K562 (cell line): Measurements from ENCODE around the gene GPRC5A. TPM values are rescaled to one million over a fixed set of nuclear protein-coding genes. Genes with fewer than 3 reads are reported as not detected.

Experiments used
- ATAC-seq: fragments of 200-7000 bp; cut with Tn5 transposase; 3 replicates; pipeline ENCODE4 v1.9.1; 2020; ENCODE audit warnings: moderate library complexity
- BruUV-seq: library from RNA; stranded (reverse); fragments of 400-500 nt; replicated peaks from 2 replicates; lab custom pipeline; 2021; lab: Mats Ljungman, UMichigan
- CTCF ChIA-PET: fragments of 300-600 bp; formaldehyde crosslinking; extraction: SDS; loops from one replicate; lab custom pipeline; 2021; ENCODE audit warnings: low intra/inter-chr PET ratio; lab: Yijun Ruan, JAX
- POLR2A ChIA-PET: fragments of 300-600, 350-650 bp; sonication (Branson Sonifier 250); formaldehyde crosslinking; extraction: SDS; loops from one replicate; lab custom pipeline; 2021; ENCODE audit warnings: antibody characterized with exemption, inconsistent platforms; lab: Yijun Ruan, JAX
- DNase-seq, 4 experiments: peaks; one replicate each; pipeline versions ENCODE4 v3.0.0 to v3.0.0-alpha.2; 2011 to 2018; ENCODE audit warnings: low spot score in 3 of 4, mixed read lengths in 3 of 4; ENCODE audit errors: extremely low read depth in 1 of 4
- FAIRE-seq: peaks from 2 replicates; lab custom pipeline; 2011; peaks lifted over from hg19 to GRCh38; lab: Jason Lieb, UNC
- H2AFZ ChIP-seq: 2 replicates; pipeline ENCODE4 v1.6.0; 2011; ENCODE audit warnings: low read depth, low read length, control low read depth, inconsistent platforms
- H3K27ac ChIP-seq: fragments of 200-600 bp; 3 replicates; pipeline ENCODE4 v1.8.0; 2011; ENCODE audit warnings: low read depth, mild to moderate bottlenecking, control low read depth, inconsistent platforms, low read length, moderate library complexity, mixed read lengths; ENCODE audit errors: extremely low read depth
- H3K27me3 ChIP-seq, 2 experiments: fragments of 300-600 bp in 1 of 2; 2 replicates in 1 of 2; 3 replicates in 1 of 2; pipeline versions ENCODE4 v1.6.0 to v1.8.0; 2011; ENCODE audit warnings: inconsistent platforms in 2 of 2, low read length in 2 of 2, mild to moderate bottlenecking in 1 of 2, mixed read lengths in 1 of 2, moderate library complexity in 1 of 2; ENCODE audit not compliant: control insufficient read depth in 2 of 2, insufficient read depth in 2 of 2
- H3K36me3 ChIP-seq: fragments of 300-600 bp; 3 replicates; pipeline ENCODE4 v1.8.0; 2011; ENCODE audit warnings: mild to moderate bottlenecking, low read length, inconsistent platforms; ENCODE audit not compliant: control insufficient read depth, insufficient read depth
- H3K4me1 ChIP-seq, 2 experiments: fragments of 200-600 bp in 1 of 2; replicated peaks in 1 of 2; 2 replicates in 1 of 2; 3 replicates in 1 of 2; pipeline versions ENCODE4 v1.5.1 to v1.8.0; 2011; ENCODE audit warnings: inconsistent platforms in 2 of 2, low read length in 2 of 2, mild to moderate bottlenecking in 1 of 2, mixed read lengths in 1 of 2, moderate library complexity in 1 of 2; ENCODE audit not compliant: control insufficient read depth in 2 of 2, insufficient read depth in 2 of 2
- H3K4me2 ChIP-seq: 2 replicates; pipeline ENCODE4 v1.6.1; 2011; ENCODE audit warnings: low read length, control low read depth, inconsistent platforms, mixed read lengths; ENCODE audit not compliant: insufficient read depth
- H3K4me3 ChIP-seq: fragments of 200-600 bp; sonication (generic), shearing (Covaris generic); 2 replicates; pipeline ENCODE4 v1.5.1; 2016; ENCODE audit warnings: control low read depth, inconsistent platforms
- H3K79me2 ChIP-seq: fragments of 200-600 bp; 3 replicates; pipeline ENCODE4 v1.8.0; 2011; ENCODE audit warnings: low read length, inconsistent platforms; ENCODE audit not compliant: control insufficient read depth, insufficient read depth
- H3K9ac ChIP-seq, 2 experiments: 2 replicates each; pipeline versions ENCODE4 v1.6.0 to v1.6.1; 2011; ENCODE audit warnings: low read depth in 2 of 2, low read length in 2 of 2, control low read depth in 1 of 2, inconsistent platforms in 1 of 2, mild to moderate bottlenecking in 1 of 2, mixed read lengths in 1 of 2; ENCODE audit not compliant: insufficient read depth in 1 of 2
- H3K9me1 ChIP-seq: one replicate; pipeline ENCODE4 v1.6.0; 2011; ENCODE audit warnings: inconsistent platforms, mild to moderate bottlenecking, low read length, moderate library complexity; ENCODE audit not compliant: control insufficient read depth, insufficient read depth
- H3K9me3 ChIP-seq: replicated peaks from 2 replicates; pipeline ENCODE4 v1.5.1; 2011; ENCODE audit warnings: low read depth, low read length, inconsistent platforms; ENCODE audit not compliant: control insufficient read depth, insufficient read depth
- H4K20me1 ChIP-seq: replicated peaks from 2 replicates; pipeline ENCODE4 v1.6.1; 2011; ENCODE audit warnings: low read length, inconsistent platforms, mixed read lengths; ENCODE audit not compliant: control insufficient read depth, insufficient read depth
- ARID2 ChIP-seq: fragments of 450-650 bp; IDR thresholded peaks from 2 replicates; pipeline ENCODE4 v1.6.1; 2017; ENCODE audit warnings: antibody characterized with exemption, mild to moderate bottlenecking
- ARID4B ChIP-seq: sonication (generic); formaldehyde crosslinking; IDR thresholded peaks from 2 replicates; pipeline ENCODE4 v1.8.0; 2022; ENCODE audit warnings: mild to moderate bottlenecking, missing genetic modification reagents
- CBX2 ChIP-seq: fragments of 200-600 bp; sonication (generic); IDR thresholded peaks from one replicate; pipeline ENCODE4 v1.6.1; 2012; ENCODE audit warnings: mild to moderate bottlenecking, low read length, inconsistent platforms; ENCODE audit not compliant: insufficient read depth, poor library complexity, severe bottlenecking
- CLOCK ChIP-seq: fragments of 250-450 bp; sonication (Bioruptor Pico); IDR thresholded peaks from 2 replicates; pipeline ENCODE4 v1.4.0; 2020; ENCODE audit warnings: mild to moderate bottlenecking, moderate library complexity, borderline replicate concordance
- FOSL1 ChIP-seq: fragments of 200-800 bp; sonication (Bioruptor generic); conservative IDR thresholded peaks from 2 replicates; pipeline ENCODE4 v1.6.1; 2016; ENCODE audit warnings: missing genetic modification characterization, missing compliant biosample characterization
- FOXA3 ChIP-seq, 2 experiments: fragments of 450-650 bp in 1 of 2; sonication (generic) in 1 of 2; formaldehyde crosslinking; IDR thresholded peaks in 1 of 2; conservative IDR thresholded peaks in 1 of 2; 2 replicates each; pipeline versions ENCODE4 v1.4.0 to v1.8.0; 2020 to 2022; ENCODE audit warnings: mild to moderate bottlenecking in 2 of 2, missing genetic modification reagents in 1 of 2
- ILF3 ChIP-seq: fragments of 450-650 bp; IDR thresholded peaks from 2 replicates; pipeline ENCODE4 v1.6.1; 2018; ENCODE audit warnings: antibody characterized with exemption, mild to moderate bottlenecking, moderate library complexity, borderline replicate concordance
- MCM5 ChIP-seq: fragments of 450-650 bp; IDR thresholded peaks from 2 replicates; pipeline ENCODE4 v1.6.1; 2016; ENCODE audit warnings: low read depth
- RBM14 ChIP-seq: fragments of 200-400 bp; formaldehyde crosslinking; IDR thresholded peaks from 2 replicates; pipeline ENCODE4 v1.6.1; 2018; ENCODE audit warnings: low read depth, mild to moderate bottlenecking, low read length, moderate library complexity, borderline replicate concordance; ENCODE audit not compliant: insufficient read depth
- SIN3B ChIP-seq: fragments of 450-650 bp; IDR thresholded peaks from 2 replicates; pipeline ENCODE4 v1.6.1; 2017; ENCODE audit warnings: low read depth, mild to moderate bottlenecking, moderate library complexity
- SNRNP70 ChIP-seq: fragments of 200-400 bp; formaldehyde crosslinking; optimal IDR thresholded peaks from 2 replicates; pipeline ENCODE3; 2017; ENCODE audit warnings: low read depth, low read length
- SREBF1 ChIP-seq: fragments of 150-350 bp; IDR thresholded peaks from 2 replicates; pipeline ENCODE4 v1.6.1; 2014; ENCODE audit warnings: antibody characterized with exemption, low read depth, low read length, borderline replicate concordance
- TAF1 ChIP-seq: IDR thresholded peaks from 2 replicates; pipeline ENCODE4 v1.6.1; 2011; ENCODE audit warnings: mild to moderate bottlenecking, low read length, moderate library complexity; ENCODE audit not compliant: insufficient read depth, control insufficient read depth, severe bottlenecking; ENCODE audit errors: extremely low read depth
- WGBS: fragments of 100-300 bp; shearing (Covaris generic); methylation state at CpG from one replicate; pipeline ENCODE4 v1.1.6; 2016; ENCODE audit warnings: low coverage, mixed read lengths; ENCODE audit not compliant: insufficient coverage; ENCODE audit errors: missing lambda C conversion rate; 5-methylcytosine and 5-hydroxymethylcytosine counted together
- in situ Hi-C: fragments of 300-500 bp; cut with MboI; formaldehyde crosslinking; loops from 4 replicates; pipeline ENCODE4 v1.15.0; 2018; ENCODE audit warnings: inconsistent platforms, mixed read lengths
- intact Hi-C: fragments of 100-400 bp; cut with micrococcal nuclease; formaldehyde crosslinking; loops from 2 replicates; pipeline ENCODE4 v1.14.2; 2022
- polyA plus RNA-seq, 8 experiments: library from polyadenylated mRNA; depleted of rRNA in 4 of 8; stranded (reverse) in 5 of 8; unstranded in 3 of 8; fragments of >200 nt; fragmentation: Nextera tagmentation in 2 of 8; fragmentation: Illumina TruSeq in 1 of 8; extraction: Ambion mirVana in 2 of 8; extraction: Trizol in 1 of 8; gene quantifications; 2 replicates each; pipeline versions ENCODE4 v1.2.1 to v1.2.3, GENCODE V29; 2011 to 2014; ENCODE audit warnings: inconsistent platforms in 1 of 8, missing spikeins in 1 of 8
- total RNA-seq, 7 experiments: library from RNA; depleted of rRNA in 6 of 7; stranded (reverse); fragments of >200 nt in 6 of 7; fragmentation: Illumina TruSeq in 2 of 7; extraction: Trizol in 2 of 7; gene quantifications; 2 replicates each; pipeline versions ENCODE4 v1.2.1 to v1.2.3, GENCODE V29; 2011 to 2021; ENCODE audit warnings: low replicate concordance in 1 of 7

Gene GPRC5A
- total and polyA plus RNA-seq, 9 of the 15 experiments (the other 6 are each of a cell fraction or from before 2014, with no cell fraction given), result 0.01 to 0.64 (median 0.08) TPM; not detected in 6

- H3K79me2 ChIP-seq, result no peaks in the 10 kb centered on the region
- ATAC-seq (peak; percentile 99), DNase-seq (peak; percentile 66 to 84 (median 70)), FAIRE-seq (peak; percentile 93)
- BruUV-seq, result no TSS peak
- H3K9me1 ChIP-seq, result no peaks in the 10 kb centered on the region
- no peak overlapping the region for H3K27ac ChIP-seq
- intact Hi-C loops, result loop anchor here (2.0 to 10.0 kb wide), 4 partner anchors 58 to 292 kb away; no protein-coding TSS in a partner anchor
- H3K27me3 ChIP-seq, result peaks cover 3 to 17% of the 10 kb centered on the region in 2 experiments; a peak in 3 of 5 replicates
- H2AFZ ChIP-seq, result no peak overlapping the region
- H3K9ac ChIP-seq, result no peak overlapping the region
- ChIA-PET POLR2A (interaction anchor here (0.6 kb wide), 1 partner anchor 10 kb away, joined by 4 read pairs; no protein-coding TSS in a partner anchor), CTCF (interaction anchor here (0.8 to 1.3 kb wide), 6 partner anchors 59 to 318 kb away, joined by 3 to 7 read pairs (median 5); no protein-coding TSS in a partner anchor)
- no peaks in the 10 kb centered on the region for H4K20me1 ChIP-seq
- H3K4me2 ChIP-seq, result no peak overlapping the region
- no peaks in the 10 kb centered on the region for H3K9me3 ChIP-seq
- H3K36me3 ChIP-seq, result no peaks in the 10 kb centered on the region
- H3K4me3 ChIP-seq, result no peak overlapping the region
- WGBS, result 17% methylated on average over 18 of the region's 19 CpGs
- H3K4me1 ChIP-seq, result no peaks in the 10 kb centered on the region; a peak in 1 of 5 replicates
- in situ Hi-C loops, result loop anchor here (5.0 kb wide), 1 partner anchor 296 kb away; no protein-coding TSS in a partner anchor
- no peak for TF ChIP-seq ILF3
- no peak for TF ChIP-seq RBM14
- TF ChIP-seq ARID4B, result no peak
- no peak for TF ChIP-seq FOSL1 (tag)
- TF ChIP-seq FOXA3 (CRISPR knock-in tag; conservative IDR thresholded peaks at IDR 0.05 in 1 of 2, IDR thresholded peaks at IDR 0.05 in 1 of 2), result no peak
- no peak for TF ChIP-seq SREBF1
- peak; percentile 26; the same call in 1 of the 2 replicates for TF ChIP-seq SIN3B
- TF ChIP-seq CBX2, result no peak
- TF ChIP-seq MCM5, result no peak
- TF ChIP-seq CLOCK (CRISPR knock-in tag), result no peak
- TF ChIP-seq ARID2, result peak; percentile 51; the same call in 1 of the 2 replicates
- TF ChIP-seq SNRNP70, result no peak
- no peak for TF ChIP-seq TAF1
Observed at GRCh38 chr12:12916135-12916944, 25.0 kb downstream of the GPRC5A start.
